Stimulated activated CD4-positive, alpha-beta T cell treated with anti-CD3 and anti-CD28 coated beads, Interleukin-1b, Interleukin-23, amount 100 ng/mL, for 1 hour (primary cell): Measurements from ENCODE around the gene C12orf60.
"Not testable (repeated sequence)": the region's sequence is repeated elsewhere in the genome, so short reads cannot be mapped to it uniquely, and the experiment has no call there.

Experiments
- DNase-seq, 2 donors: peaks; one replicate each; pipeline ENCODE4 v3.0.0-alpha.2; 2020; ENCODE audit warnings: low read depth in 2 of 2

Gene C12orf60

GRCh38 chr12:14803011-14803829 is at the start of gene C12orf60, which contains the start of gene WBP11:
Gene C12orf60, plus strand, starts transcription at chr12:14803670. Its CDS starts 19,266 bp downstream, at chr12:14822936.
Gene WBP11, minus strand, starts transcription at chr12:14803478. Its CDS starts 2,095 bp downstream, at chr12:14801383.
- peak; percentile 60 to 67 for DNase-seq

GRCh38 chr12:14756334-14757143 is 46.9 kb upstream of the C12orf60 start:
- no peak for DNase-seq

GRCh38 chr12:14759711-14760280 is 43.7 kb upstream of the C12orf60 start:
- not testable (repeated sequence) for DNase-seq

GRCh38 chr12:14765398-14765797 is 38.1 kb upstream of the C12orf60 start:
- DNase-seq, result no peak

DNA sequence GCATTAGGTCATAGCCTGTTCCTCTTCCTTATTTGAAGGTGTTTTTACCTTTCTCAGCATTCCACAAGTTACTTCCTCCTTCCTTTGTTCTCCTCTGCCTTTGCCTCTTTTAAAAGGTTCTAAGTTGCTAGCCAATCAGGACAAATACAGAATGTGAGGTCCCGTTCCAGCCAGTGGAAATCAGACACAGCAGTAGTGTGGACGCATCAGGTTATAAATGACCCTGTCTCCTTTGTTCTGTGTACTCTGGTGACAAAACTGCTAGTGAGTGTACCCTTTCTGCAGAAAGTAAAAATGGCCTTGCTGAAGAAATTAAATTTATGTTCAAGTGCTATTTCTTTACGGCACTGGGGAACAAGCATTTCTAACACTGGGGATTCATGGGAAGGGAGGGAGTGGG is 37.5 kb upstream of the C12orf60 start:
- not testable (repeated sequence) for DNase-seq

- DNase-seq, result no peak
Measured at GRCh38 chr12:14766649-14767215, 36.7 kb upstream of the C12orf60 start.

DNA sequence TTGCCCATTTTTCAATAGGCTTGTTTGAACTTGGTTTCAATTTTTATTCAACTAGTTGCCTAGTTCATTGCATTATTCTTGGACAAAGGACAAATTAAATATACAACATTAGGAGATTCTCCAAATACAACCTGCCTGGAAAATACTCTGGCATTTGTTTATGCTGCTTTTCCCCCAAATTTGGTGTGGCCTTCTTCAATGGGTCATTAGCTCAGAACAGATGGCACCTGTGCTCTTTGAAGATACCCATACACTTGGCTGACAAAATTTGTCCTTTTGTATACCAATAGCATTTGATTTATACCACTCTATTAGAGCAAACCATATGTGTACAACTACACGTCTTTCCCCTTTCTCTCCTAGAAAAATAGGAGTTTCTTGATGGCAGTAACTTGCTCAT is 35.9 kb upstream of the C12orf60 start:
- no peak for DNase-seq

GRCh38 chr12:14768823-14769405 is 34.6 kb upstream of the C12orf60 start:
- no peak for DNase-seq

- no peak for DNase-seq
Measured at GRCh38 chr12:14769466-14769968, 34.0 kb upstream of the C12orf60 start.

- DNase-seq, result peak; percentile 61 to 76
Measured at GRCh38 chr12:14769969-14770495, 33.4 kb upstream of the C12orf60 start.

DNA sequence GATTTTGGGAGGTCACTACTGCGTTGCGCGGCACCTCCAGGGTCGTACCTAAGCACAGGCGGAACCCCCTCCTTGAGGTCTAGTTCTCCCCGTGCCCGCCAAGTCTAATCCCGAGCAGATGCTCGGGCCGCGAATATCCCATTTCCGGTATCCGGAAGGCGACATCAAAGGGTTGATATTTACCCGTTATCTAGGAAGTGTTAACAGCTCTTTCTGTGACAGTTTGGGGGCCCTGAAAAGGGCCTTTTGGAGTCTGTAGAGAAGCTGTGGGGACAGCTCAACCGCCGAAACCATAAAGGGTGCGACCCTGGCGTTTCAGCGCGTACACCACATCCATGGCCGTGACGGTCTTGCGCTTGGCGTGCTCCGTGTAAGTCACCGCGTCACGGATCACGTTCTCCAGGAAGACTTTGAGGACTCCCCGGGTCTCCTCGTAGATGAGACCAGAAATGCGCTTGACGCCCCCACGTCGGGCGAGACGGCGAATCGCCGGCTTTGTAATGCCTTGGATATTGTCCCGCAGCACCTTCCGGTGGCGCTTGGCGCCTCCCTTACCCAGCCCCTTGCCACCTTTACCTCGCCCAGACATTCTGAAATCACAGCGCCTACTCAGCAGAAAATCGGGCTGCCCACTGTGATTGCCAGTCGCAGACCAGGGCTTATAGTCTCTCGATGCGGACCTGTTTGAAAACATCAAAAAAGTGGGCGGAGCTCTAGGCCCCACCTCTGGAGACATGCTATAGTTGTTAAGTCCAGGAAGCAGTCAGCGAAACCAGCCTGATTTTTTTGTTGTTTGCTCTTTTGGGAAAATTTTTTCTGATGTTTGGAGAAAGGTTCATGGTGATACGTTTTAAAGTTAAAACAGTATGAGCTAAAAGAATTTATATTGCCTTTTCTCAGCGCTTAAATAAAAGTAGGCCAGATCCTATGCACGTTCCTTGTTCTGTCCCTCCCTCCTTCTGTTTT is 32.7 kb upstream of the C12orf60 start:
- DNase-seq, result peak; percentile 86 to 87

DNA sequence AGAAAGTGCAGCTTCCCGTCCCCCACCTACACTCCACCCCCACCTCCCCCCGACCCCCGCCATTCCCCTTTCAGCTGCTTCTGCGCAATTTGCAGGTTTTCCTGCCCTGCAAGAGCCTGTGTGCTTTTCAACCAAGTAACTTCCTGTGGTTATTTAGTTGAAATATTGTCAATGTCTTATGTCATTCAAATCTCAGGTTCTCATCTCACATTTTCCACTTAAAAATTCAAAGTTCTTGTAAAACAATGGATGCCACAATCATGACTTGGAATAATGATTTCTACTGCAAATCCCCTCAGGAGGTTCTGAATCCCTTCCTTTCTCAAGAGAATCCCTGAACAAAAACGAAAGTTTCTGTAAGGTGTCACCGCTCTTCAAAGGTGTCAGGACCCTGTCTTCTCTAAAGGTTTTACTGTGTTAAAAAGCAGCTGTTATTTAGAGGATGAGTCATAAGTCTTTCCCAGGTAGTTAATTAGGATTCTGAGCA is 31.8 kb upstream of the C12orf60 start:
- DNase-seq, result no peak

DNA sequence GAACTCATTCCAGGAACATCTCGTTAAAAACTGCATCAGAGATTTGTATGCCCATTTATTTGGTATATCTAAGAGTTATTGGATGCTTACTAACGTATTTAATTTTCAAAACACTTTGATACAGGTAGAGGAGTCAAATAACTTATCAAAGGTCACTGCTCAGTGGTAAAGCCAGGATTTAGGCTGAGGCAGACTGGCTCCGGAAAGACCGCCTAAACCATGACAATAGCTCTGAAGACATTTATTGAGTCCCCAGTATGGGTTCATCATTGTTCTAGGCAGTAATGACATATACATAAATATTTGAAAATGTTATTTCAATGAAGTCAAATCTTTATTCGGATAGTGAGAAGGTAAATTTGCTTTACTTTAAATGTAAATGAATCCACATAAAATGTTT is 30.5 kb upstream of the C12orf60 start:
- no peak for DNase-seq

DNA sequence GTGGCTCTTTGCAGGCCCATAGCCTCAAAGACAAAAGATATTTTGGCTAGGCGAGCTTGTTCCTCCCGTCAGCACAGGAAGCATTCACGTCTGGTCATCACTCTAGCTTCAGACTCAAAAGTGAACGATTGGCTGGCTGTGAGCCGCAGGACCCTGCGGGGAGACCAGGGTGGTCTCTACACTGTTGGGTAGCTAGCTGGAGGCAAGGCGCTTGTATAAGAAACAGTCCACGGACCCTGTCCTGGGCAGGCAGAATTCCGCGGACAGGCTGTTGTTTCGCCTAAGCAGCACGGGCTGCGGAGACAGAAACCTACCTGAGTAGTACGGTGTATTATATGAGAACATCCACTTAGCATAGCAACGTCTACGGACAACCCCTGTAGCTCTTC is 29.8 kb upstream of the C12orf60 start:
- no peak for DNase-seq

DNA sequence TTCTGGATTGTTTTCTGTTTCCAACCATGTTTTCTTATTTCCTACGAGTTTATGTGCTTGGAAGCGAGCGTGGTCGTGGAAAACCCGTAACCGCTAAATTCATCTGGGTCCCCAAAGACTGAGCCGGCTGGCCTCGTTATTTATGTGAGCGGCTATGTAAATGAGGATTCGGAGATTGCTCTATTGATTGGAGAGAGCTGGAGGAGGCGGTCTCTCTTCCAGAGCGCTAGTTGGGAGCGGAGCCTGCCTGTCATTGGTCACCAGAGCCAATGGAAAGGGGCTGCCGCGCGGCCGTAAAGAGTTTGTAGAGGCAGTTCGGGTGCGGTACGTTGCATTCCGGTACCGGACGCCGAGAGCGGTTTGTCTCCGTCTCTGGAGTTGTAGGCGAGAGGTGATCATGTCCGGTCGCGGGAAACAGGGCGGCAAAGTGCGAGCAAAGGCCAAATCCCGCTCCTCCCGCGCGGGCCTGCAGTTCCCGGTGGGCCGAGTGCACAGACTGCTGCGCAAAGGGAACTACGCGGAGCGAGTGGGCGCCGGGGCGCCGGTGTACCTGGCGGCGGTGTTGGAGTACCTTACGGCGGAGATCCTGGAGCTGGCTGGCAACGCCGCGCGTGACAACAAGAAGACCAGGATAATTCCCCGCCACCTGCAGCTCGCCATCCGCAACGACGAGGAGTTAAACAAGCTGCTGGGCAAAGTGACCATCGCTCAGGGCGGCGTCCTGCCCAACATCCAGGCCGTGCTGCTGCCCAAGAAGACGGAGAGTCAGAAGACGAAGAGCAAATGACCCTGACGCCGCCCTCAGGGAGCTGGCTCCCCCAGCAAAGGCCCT is 29.2 kb upstream of the C12orf60 start:
- DNase-seq, result peak; percentile 63 to 72

DNA sequence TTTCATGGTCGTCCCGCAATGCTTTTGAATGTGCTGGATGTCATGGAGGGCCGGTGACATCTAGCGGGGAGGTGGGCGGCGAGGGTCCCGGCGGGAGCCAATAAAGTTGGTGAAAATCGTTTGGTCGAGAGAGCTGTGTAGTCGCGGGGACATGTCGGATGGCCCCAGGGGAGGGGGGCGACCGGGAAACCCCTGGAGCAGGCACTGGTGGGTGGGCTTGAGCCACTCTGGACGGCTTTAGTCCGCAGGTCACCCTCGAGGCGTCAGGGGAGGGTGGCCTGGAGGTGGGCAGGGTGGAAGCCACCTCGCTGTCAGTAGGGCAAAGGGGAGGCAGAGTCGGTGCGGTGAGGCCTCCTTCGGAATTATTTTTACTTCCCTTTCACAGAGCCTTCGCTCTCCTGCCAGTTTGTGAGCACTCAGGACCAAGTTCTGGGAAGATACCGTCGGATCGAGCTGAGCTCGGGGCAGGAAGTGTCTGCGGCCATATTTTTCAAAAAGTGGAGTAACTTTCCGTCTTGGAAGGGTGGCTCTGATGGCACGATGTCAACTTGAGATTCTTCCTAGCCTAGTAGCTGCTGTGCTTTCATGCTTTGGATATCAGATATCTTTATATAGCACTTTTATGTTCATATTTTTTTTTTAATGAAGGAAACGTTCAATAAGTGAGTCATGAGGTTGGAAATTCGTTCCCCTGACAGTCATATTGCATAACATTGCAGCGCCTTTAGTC is 28.4 kb upstream of the C12orf60 start:
- no peak for DNase-seq

- no peak for DNase-seq
Measured at GRCh38 chr12:14775636-14775980, 27.9 kb upstream of the C12orf60 start.

GRCh38 chr12:14776236-14776961 is 27.1 kb upstream of the C12orf60 start:
- no peak for DNase-seq
